Neural cell (in vitro differentiated cells): Measurements from ENCODE around the gene CRIM1. TPM values are rescaled to one million over a fixed set of nuclear protein-coding genes. Genes with fewer than 3 reads are reported as not detected.

Experiments
- H2AFZ ChIP-seq: fragments of 200-600, 300-800 bp; sonication (generic), shearing (Covaris generic); 2 replicates; pipeline ENCODE4 v1.6.0; 2014; ENCODE audit warnings: low read depth, mild to moderate bottlenecking, antibody characterized with exemption, low read length, moderate library complexity
- H3F3A ChIP-seq: fragments of 200-600 bp; shearing (Covaris generic); 2 replicates; pipeline ENCODE4 v1.6.1; 2016; ENCODE audit warnings: mild to moderate bottlenecking, moderate library complexity, mixed read lengths, antibody characterized with exemption, low read length; ENCODE audit not compliant: insufficient read depth, poor library complexity, severe bottlenecking
- H3K27ac ChIP-seq: fragments of 200-600, 300-800 bp; sonication (generic), shearing (Covaris generic); 2 replicates; pipeline ENCODE4 v1.5.1; 2014; ENCODE audit warnings: mild to moderate bottlenecking, low read length, moderate library complexity
- H3K27me3 ChIP-seq: fragments of 300-800, 200-600 bp; sonication (generic), shearing (Covaris generic); 2 replicates; pipeline ENCODE4 v1.6.0; 2014; ENCODE audit warnings: mild to moderate bottlenecking, low read depth, low read length, moderate library complexity; ENCODE audit not compliant: insufficient read depth
- H3K36me3 ChIP-seq: fragments of 300-800, 200-600 bp; sonication (generic), shearing (Covaris generic); 2 replicates; pipeline ENCODE4 v1.5.1; 2014; ENCODE audit warnings: mild to moderate bottlenecking, antibody characterized with exemption, low read length, moderate library complexity; ENCODE audit not compliant: insufficient read depth
- H3K4me2 ChIP-seq: fragments of 300-800, 200-600 bp; sonication (generic), shearing (Covaris generic); 2 replicates; pipeline ENCODE4 v1.6.0; 2014; ENCODE audit warnings: mild to moderate bottlenecking, low read length
- H3K4me3 ChIP-seq: fragments of 300-800, 200-600 bp; sonication (generic), shearing (Covaris generic); 2 replicates; pipeline ENCODE4 v1.5.1; 2014; ENCODE audit warnings: mild to moderate bottlenecking, low read length, moderate library complexity
- H3K79me2 ChIP-seq: fragments of 200-600 bp; shearing (Covaris generic); replicated peaks from 2 replicates; pipeline ENCODE4 v1.6.0; 2014; ENCODE audit warnings: mild to moderate bottlenecking, low read length, moderate library complexity; ENCODE audit not compliant: insufficient read depth
- H3K9ac ChIP-seq: fragments of 300-800, 200-600 bp; sonication (generic), shearing (Covaris generic); 2 replicates; pipeline ENCODE4 v1.6.1; 2016; ENCODE audit warnings: mild to moderate bottlenecking, low read length, mixed read lengths
- H3K9me2 ChIP-seq: fragments of 200-600 bp; shearing (Covaris generic); 2 replicates; pipeline ENCODE4 v1.6.1; 2016; ENCODE audit warnings: mild to moderate bottlenecking, low read length, mixed read lengths; ENCODE audit not compliant: insufficient read depth
- H3K9me3 ChIP-seq: fragments of 200-600, 300-800 bp; sonication (generic), shearing (Covaris generic); 2 replicates; pipeline ENCODE4 v1.6.1; 2016; ENCODE audit warnings: mild to moderate bottlenecking, mixed run types, low read length, moderate library complexity, mixed read lengths
- H4K20me1 ChIP-seq: fragments of 200-600 bp; shearing (Covaris generic); 2 replicates; pipeline ENCODE4 v1.6.1; 2016; ENCODE audit warnings: mild to moderate bottlenecking, mixed run types; ENCODE audit not compliant: insufficient read depth
- EP300 ChIP-seq: fragments of 450-650 bp; conservative IDR thresholded peaks from 2 replicates; pipeline ENCODE4 v1.6.1; 2014; ENCODE audit warnings: antibody characterized with exemption, mild to moderate bottlenecking, moderate library complexity; ENCODE audit not compliant: poor library complexity, severe bottlenecking
- EZH2 ChIP-seq: fragments of 200-600, 300-800 bp; shearing (Covaris generic), sonication (generic); IDR thresholded peaks from 2 replicates; pipeline ENCODE4 v1.6.1; 2014; ENCODE audit warnings: antibody characterized with exemption, low read length, borderline replicate concordance, mild to moderate bottlenecking; ENCODE audit not compliant: insufficient read depth, poor library complexity, severe bottlenecking
- MXI1 ChIP-seq: fragments of 450-650 bp; conservative IDR thresholded peaks from 2 replicates; pipeline ENCODE4 v1.6.1; 2014; ENCODE audit warnings: antibody characterized with exemption, mild to moderate bottlenecking; ENCODE audit not compliant: poor library complexity, severe bottlenecking
- POLR2AphosphoS5 ChIP-seq: IDR thresholded peaks from 2 replicates; pipeline ENCODE4 v1.6.1; 2012
- RAD21 ChIP-seq: fragments of 450-650 bp; conservative IDR thresholded peaks from 2 replicates; pipeline ENCODE4 v1.6.1; 2014; ENCODE audit warnings: antibody characterized with exemption, mild to moderate bottlenecking, moderate library complexity
- SMC3 ChIP-seq: fragments of 450-650 bp; conservative IDR thresholded peaks from 2 replicates; pipeline ENCODE4 v1.6.1; 2014; ENCODE audit warnings: antibody characterized with exemption, mild to moderate bottlenecking, moderate library complexity; ENCODE audit not compliant: poor library complexity
- TAF1 ChIP-seq: IDR thresholded peaks from 2 replicates; pipeline ENCODE4 v1.6.1; 2012; ENCODE audit warnings: low read depth
- polyA plus RNA-seq: library from polyadenylated mRNA; depleted of rRNA; stranded (reverse); fragments of >200 nt; gene quantifications from 2 replicates; pipeline ENCODE4 v1.2.3, GENCODE V29; 2014
- TF ChIP-seq, protein P1 (sequence below): fragments of 450-650 bp; IDR thresholded peaks from 2 replicates; pipeline ENCODE4 v1.5.1; 2014; ENCODE audit warnings: antibody characterized with exemption, mild to moderate bottlenecking, moderate library complexity; ENCODE audit not compliant: poor library complexity, severe bottlenecking
- TF ChIP-seq, protein P2 (sequence below): IDR thresholded peaks from 2 replicates; pipeline ENCODE4 v1.6.1; 2012; ENCODE audit warnings: borderline replicate concordance

Gene CRIM1
- polyA plus RNA-seq, 1 donor from 2014 or later: 6.7 TPM

DNA sequence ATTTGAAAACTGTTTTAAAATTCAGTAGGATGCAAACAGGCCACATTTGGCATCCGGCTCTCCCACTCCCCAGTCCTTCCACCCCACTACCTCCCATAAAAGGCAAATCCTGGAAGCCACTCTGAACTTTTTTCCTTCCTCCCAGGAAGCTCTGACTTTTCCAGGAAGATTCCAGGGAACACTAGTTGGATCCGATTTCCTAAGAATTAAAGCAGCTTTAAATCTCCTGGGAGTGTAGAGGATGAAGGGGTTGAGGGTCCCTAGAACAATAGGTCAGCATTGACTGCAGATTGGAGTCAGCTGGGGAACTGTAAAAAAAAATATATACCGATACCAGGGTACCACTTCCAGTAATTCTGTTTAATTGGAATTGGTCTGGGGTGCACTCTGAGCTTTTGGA, 76.9 kb downstream of the CRIM1 start:
- no peaks in the 10 kb centered on the region for H3K79me2 ChIP-seq
- H3K4me3 ChIP-seq: no peak overlapping the region
- no peaks in the 10 kb centered on the region for H3K9me3 ChIP-seq
- no peak overlapping the region for H2AFZ ChIP-seq
- no peaks in the 10 kb centered on the region for H3K27me3 ChIP-seq
- H3K36me3 ChIP-seq: no peaks in the 10 kb centered on the region
- no peak overlapping the region for H3K27ac ChIP-seq
- no peaks in the 10 kb centered on the region for H4K20me1 ChIP-seq
- H3K9ac ChIP-seq: no peak overlapping the region
- no peak for TF ChIP-seq EP300
- H3F3A ChIP-seq: no peaks in the 10 kb centered on the region
- no peaks in the 10 kb centered on the region for H3K9me2 ChIP-seq
- H3K4me2 ChIP-seq: no peak overlapping the region

DNA sequence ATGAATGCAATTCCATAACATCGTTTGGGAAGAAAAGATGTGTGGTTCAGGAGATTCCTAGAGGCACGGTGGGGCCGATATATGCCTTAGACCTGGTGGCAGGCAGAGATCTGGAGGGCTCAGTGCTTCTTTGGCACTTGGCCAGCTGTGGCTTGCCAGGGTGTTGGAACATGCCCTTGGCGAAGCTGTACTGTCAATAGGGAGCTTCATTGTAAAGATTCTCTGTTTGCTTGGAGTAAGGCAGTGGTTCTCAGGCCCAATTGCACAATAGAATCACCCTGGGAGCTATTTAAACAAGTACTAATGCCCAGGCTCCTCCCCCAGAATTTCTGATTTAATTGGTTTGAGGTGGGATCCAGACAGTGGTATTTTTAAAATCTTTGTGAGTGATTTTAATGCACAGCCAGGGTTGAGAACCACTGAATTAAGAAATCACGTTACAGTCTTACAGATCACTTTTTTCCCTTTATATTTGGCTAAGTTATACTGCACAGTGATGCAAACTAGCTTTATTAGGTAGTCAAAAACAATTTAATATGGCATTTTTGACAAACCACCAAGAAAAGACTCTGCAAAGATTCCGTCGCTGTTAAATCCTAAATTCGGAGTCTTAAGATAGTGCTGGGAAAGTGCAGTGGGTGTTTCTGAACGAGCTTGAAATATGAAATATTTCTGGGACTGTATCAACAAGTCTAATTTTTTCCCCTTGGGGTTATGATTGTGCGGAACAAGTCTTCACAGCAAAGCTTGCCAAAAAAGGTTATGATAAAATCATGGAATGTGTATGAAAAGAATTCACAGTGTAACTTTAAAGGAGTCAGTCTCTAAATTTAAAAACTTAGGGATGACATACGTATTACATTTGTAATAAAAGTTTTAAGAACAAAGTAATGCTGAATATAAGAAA, 78.0 kb downstream of the CRIM1 start:
- no peaks in the 10 kb centered on the region for H3K9me2 ChIP-seq
- no peaks in the 10 kb centered on the region for H3K9me3 ChIP-seq
- H2AFZ ChIP-seq: no peak overlapping the region
- no peaks in the 10 kb centered on the region for H3K36me3 ChIP-seq
- no peak overlapping the region for H3K4me3 ChIP-seq
- no peaks in the 10 kb centered on the region for H3K27me3 ChIP-seq
- H3K4me2 ChIP-seq: no peak overlapping the region
- no peak overlapping the region for H3K9ac ChIP-seq
- H3F3A ChIP-seq: no peaks in the 10 kb centered on the region
- no peaks in the 10 kb centered on the region for H4K20me1 ChIP-seq
- no peak overlapping the region for H3K27ac ChIP-seq
- TF ChIP-seq SMC3 (no peak), EP300 (no peak), MXI1 (no peak), TAF1 (no peak), POLR2AphosphoS5 (no peak), EZH2 (no peak), RAD21 (no peak)
- TF ChIP-seq, protein P1, sequence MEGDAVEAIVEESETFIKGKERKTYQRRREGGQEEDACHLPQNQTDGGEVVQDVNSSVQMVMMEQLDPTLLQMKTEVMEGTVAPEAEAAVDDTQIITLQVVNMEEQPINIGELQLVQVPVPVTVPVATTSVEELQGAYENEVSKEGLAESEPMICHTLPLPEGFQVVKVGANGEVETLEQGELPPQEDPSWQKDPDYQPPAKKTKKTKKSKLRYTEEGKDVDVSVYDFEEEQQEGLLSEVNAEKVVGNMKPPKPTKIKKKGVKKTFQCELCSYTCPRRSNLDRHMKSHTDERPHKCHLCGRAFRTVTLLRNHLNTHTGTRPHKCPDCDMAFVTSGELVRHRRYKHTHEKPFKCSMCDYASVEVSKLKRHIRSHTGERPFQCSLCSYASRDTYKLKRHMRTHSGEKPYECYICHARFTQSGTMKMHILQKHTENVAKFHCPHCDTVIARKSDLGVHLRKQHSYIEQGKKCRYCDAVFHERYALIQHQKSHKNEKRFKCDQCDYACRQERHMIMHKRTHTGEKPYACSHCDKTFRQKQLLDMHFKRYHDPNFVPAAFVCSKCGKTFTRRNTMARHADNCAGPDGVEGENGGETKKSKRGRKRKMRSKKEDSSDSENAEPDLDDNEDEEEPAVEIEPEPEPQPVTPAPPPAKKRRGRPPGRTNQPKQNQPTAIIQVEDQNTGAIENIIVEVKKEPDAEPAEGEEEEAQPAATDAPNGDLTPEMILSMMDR: no peak
- TF ChIP-seq, protein P2, sequence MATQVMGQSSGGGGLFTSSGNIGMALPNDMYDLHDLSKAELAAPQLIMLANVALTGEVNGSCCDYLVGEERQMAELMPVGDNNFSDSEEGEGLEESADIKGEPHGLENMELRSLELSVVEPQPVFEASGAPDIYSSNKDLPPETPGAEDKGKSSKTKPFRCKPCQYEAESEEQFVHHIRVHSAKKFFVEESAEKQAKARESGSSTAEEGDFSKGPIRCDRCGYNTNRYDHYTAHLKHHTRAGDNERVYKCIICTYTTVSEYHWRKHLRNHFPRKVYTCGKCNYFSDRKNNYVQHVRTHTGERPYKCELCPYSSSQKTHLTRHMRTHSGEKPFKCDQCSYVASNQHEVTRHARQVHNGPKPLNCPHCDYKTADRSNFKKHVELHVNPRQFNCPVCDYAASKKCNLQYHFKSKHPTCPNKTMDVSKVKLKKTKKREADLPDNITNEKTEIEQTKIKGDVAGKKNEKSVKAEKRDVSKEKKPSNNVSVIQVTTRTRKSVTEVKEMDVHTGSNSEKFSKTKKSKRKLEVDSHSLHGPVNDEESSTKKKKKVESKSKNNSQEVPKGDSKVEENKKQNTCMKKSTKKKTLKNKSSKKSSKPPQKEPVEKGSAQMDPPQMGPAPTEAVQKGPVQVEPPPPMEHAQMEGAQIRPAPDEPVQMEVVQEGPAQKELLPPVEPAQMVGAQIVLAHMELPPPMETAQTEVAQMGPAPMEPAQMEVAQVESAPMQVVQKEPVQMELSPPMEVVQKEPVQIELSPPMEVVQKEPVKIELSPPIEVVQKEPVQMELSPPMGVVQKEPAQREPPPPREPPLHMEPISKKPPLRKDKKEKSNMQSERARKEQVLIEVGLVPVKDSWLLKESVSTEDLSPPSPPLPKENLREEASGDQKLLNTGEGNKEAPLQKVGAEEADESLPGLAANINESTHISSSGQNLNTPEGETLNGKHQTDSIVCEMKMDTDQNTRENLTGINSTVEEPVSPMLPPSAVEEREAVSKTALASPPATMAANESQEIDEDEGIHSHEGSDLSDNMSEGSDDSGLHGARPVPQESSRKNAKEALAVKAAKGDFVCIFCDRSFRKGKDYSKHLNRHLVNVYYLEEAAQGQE: no peak
- no peaks in the 10 kb centered on the region for H3K79me2 ChIP-seq
